Astrocyte (in vitro differentiated cells and primary cell): ENCODE data around the gene ZNF292.

ENCODE experiments used
- CTCF ChIP-seq: IDR thresholded peaks from 2 replicates; pipeline ENCODE4 v1.5.1; 2011; ENCODE audit warnings: low read depth, mild to moderate bottlenecking, inconsistent platforms, low read length, moderate library complexity; ENCODE audit not compliant: insufficient read depth
- EZH2 ChIP-seq: IDR thresholded peaks from 2 replicates; pipeline ENCODE4 v1.6.1; 2012; ENCODE audit warnings: mild to moderate bottlenecking, low read length, inconsistent platforms; ENCODE audit not compliant: insufficient read depth

- no peak for TF ChIP-seq CTCF
- TF ChIP-seq EZH2: no peak
Measured at GRCh38 chr6:87150406-87150805, 5.0 kb upstream of the ZNF292 start.
